ENCODE data around the gene PTPN9. TPM values are rescaled to one million over a fixed set of nuclear protein-coding genes. Genes with fewer than 3 reads are reported as not detected.

Gene PTPN9
- 16.1 TPM for polyA plus RNA-seq (2012; ENCODE audit: missing spikeins)

DNA sequence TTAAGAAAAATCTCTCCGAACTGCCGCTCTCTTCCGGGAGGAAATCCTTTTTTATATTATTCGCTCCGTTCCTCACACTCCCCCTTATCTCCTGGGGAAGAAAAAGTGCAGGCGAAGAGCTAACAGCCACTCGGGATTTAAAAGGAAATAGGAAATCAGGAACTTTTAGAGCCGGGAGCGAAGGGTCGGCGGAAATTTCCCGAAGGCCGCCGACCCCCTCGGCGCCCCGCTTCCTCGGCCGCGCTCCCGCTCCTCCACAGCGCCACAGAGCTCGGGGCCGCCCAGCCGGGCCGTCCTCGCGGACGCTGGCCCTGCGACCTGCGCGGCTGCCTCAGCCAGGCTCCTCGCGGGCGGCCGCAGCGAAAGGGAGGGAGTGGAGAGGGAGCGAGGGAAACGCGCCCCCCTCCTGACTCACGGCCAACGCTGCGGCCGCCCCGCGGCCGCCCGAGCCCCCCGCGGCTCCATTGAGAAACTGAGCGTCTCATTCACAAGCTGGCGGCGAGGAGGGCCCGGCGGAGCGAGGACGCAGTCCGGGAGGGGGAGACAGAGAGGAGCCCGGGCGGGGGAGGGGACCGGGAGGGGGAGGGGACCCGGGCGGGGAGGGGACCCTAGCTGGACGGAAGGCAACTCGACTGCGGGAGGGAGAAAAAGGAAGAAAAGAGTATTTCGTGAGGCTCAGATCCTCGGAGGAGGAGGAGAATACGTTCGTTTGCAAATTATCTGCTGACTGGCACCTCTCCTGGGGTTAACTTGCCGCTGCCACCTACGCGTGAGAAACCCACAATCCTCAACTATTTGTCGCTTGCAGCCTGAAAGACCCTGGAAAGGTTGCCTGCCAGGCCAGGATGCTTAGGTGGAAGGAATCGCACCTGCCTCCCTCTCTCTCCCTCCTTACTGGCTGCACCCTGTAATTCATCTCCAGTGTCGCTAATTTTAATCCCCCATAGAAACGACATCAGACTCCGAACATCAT, at the start of gene PTPN9:
PTPN9 (minus strand) TSS at position 368 of the 973 bp plus-strand sequence. CDS start 539 bp downstream, outside the sequence.
- FAIRE-seq (peak; percentile 81), DNase-seq (ENCODE audit: insufficient read length) (peak; percentile 61)
- TF ChIP-seq TAF1 (IDR thresholded peaks at IDR 0.05; ENCODE audit: borderline replicate concordance, low read depth, low read length) = no peak
- TF ChIP-seq POLR2AphosphoS5 (IDR thresholded peaks at IDR 0.05; ENCODE audit: low read depth, low read length) = no peak
- peak; percentile 65; the same call in 1 of the 2 replicates for TF ChIP-seq POLR2A (IDR thresholded peaks at IDR 0.05; ENCODE audit: low read depth, low read length)

DNA sequence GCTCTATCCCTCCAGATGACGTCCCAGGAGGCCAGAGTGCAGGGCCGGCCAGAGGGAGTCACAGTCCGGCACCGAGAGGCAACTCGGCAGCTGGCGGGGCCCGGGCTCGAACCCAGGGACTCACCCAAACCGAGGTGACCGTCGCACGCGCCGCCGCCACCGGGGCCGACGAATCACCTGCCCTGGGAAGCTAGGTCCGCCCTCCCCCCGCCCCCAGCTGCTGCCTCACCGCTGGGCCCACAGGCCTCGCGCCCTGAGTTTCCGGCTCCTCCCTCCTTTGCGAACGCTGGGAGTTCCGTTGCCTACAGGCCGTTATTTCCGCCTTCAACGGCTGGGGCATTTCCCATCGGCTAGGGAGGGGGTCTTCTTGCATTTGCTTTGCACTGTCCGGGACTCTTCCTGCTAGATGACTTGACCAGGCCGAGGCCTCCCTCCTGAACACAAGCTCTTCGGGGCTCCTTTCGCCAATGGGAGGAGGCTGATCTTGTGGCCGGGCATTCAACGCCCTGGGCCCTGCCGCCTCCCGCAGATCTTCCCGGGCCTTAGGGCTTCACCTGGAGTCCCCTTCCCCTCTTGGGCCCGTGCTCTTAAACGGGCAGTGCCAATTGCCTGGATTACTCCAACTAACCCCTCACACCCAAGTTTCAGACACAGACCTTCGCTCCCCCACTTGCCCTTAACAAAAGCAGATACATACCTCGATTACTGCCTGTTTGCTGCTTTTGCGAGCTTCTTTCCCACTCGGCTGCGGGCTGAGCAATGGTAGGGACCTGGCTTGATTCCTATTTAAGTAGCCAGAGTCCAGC, 46.6 kb upstream of the PTPN9 start, which contains the start of gene SNUPN:
SNUPN (minus strand) TSS at position 184 of the 806 bp plus-strand sequence. CDS start 4,674 bp downstream, outside the sequence.
- peak; percentile 90 for FAIRE-seq

DNA sequence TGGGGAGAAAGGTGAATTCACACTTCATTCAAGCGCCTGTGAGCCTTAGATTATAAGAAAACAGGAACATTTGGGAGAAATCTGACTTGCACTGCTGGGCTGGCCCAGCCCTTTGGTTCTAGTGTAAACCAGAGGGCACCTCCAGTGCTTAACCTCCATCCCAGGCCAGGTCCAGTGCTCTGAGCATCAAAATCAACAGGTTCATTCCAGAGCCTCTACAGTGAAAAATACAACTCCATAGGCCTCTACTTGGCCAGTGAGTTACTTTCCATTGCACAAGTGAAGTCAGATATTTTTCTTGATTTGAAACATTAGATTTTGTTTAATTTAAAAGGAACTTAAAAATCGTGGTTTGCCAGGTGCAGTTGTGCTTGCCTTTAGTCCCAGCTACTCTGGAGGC, 43.4 kb upstream of the PTPN9 start:
- no peak for TF ChIP-seq POLR2AphosphoS5 (IDR thresholded peaks at IDR 0.05; ENCODE audit: low read depth, low read length)
- no peak for TF ChIP-seq TAF1 (IDR thresholded peaks at IDR 0.05; ENCODE audit: borderline replicate concordance, low read depth, low read length)
- no peak for TF ChIP-seq POLR2A (IDR thresholded peaks at IDR 0.05; ENCODE audit: low read depth, low read length)
- no peak for DNase-seq (ENCODE audit: insufficient read length)
- no peak for FAIRE-seq

More for the DNA sequence above, 46.6 kb upstream of the PTPN9 start, which contains the start of gene SNUPN:
- peak; percentile 98 for DNase-seq (ENCODE audit: insufficient read length)
- TF ChIP-seq POLR2AphosphoS5 (IDR thresholded peaks at IDR 0.05; ENCODE audit: low read depth, low read length) = peak; percentile 73
- TF ChIP-seq POLR2A (IDR thresholded peaks at IDR 0.05; ENCODE audit: low read depth, low read length) = peak; percentile 83
- TF ChIP-seq TAF1 (IDR thresholded peaks at IDR 0.05; ENCODE audit: borderline replicate concordance, low read depth, low read length) = peak; percentile 36; the same call in 1 of the 2 replicates

DNA sequence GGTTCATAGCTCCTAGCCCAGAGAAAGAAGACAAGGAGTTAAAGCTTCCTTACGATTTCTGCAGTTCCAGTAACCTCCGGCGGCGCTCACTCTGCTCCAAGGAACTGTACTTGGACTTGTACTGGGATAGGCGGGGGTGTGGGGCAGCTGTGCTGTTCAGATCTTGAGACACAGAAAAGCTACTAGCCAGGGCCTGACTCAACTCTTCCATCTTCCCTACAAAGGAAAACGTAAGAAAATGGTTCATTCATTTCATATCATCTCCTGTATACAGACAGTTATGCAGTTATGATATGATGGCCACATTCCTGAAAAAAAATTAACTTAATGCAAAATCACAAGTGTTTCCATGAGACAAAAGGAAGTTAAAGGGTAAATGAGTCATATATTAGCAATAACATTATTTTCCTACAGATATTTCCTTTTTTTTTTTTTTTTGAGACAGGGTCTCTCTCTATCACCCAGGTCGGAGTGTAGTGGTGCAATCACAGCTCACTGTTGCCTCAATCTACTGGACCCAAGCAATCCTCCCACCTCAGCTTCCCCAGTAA, 41.8 kb upstream of the PTPN9 start:
- no peak for DNase-seq (ENCODE audit: insufficient read length)
- FAIRE-seq = no peak
- TF ChIP-seq TAF1 (IDR thresholded peaks at IDR 0.05; ENCODE audit: borderline replicate concordance, low read depth, low read length) (no peak), POLR2AphosphoS5 (IDR thresholded peaks at IDR 0.05; ENCODE audit: low read depth, low read length) (no peak)

DNA sequence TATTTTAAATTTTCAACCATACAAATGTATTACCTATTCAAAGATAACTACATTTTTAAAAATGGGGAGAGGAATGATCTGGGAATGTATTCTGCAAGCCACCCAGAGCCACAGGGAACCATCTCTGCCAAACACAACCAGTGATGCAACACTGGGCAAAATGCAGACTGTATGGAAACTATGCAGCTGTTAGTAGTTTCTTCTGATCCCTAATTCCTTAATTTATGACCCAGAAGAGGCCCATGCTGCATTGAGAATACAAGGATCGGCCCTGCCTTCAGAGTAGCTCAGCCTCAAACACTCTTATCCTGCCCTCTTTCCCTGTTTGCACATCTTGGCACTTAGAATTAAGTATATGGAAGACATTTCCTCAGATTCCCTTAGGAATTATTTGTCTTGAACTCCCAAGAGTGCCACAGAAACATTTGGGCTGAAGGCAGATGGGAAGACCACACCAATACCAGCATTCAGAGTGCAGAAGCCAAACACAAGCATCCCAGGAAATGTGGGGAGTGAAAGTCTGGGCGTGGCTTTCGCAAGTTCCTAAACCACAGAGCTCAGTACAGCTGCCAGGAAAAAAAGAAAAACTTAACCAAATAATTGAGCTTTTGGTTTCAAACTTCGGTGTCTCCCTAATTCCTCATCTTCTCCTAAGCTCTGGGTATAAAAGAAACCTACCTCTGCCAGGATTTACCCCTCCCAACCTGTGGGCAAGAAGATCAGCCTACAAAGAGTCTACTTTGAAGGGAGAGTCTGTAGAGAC, 41.1 kb upstream of the PTPN9 start:
- DNase-seq (ENCODE audit: insufficient read length) (no peak), FAIRE-seq (no peak)
- TF ChIP-seq TAF1 (IDR thresholded peaks at IDR 0.05; ENCODE audit: borderline replicate concordance, low read depth, low read length) = no peak
- TF ChIP-seq POLR2AphosphoS5 (IDR thresholded peaks at IDR 0.05; ENCODE audit: low read depth, low read length) = no peak
- no peak for TF ChIP-seq POLR2A (IDR thresholded peaks at IDR 0.05; ENCODE audit: low read depth, low read length)

DNA sequence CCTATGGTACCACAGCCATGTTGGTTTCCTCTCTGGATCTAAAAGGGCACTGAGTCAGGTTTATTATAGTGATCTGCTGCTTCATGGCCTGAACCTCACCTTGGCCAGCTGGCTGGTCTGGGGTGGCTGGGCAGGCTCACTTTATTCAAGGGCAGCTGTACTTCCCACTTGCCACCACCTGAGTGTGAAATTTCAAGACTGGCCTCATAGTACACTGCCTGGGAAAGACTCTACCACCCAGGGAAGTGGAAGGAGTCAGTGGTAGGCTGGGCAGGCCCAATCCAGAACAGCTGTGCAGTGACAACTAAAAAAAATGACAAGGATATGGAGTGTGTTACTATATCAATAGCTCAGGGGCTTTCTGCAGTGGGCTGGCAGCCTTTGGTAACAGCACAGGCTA, 37.7 kb upstream of the PTPN9 start:
- no peak for TF ChIP-seq TAF1 (IDR thresholded peaks at IDR 0.05; ENCODE audit: borderline replicate concordance, low read depth, low read length)
- no peak for TF ChIP-seq POLR2A (IDR thresholded peaks at IDR 0.05; ENCODE audit: low read depth, low read length)
- TF ChIP-seq POLR2AphosphoS5 (IDR thresholded peaks at IDR 0.05; ENCODE audit: low read depth, low read length) = no peak
- DNase-seq (ENCODE audit: insufficient read length) (no peak), FAIRE-seq (no peak)

DNA sequence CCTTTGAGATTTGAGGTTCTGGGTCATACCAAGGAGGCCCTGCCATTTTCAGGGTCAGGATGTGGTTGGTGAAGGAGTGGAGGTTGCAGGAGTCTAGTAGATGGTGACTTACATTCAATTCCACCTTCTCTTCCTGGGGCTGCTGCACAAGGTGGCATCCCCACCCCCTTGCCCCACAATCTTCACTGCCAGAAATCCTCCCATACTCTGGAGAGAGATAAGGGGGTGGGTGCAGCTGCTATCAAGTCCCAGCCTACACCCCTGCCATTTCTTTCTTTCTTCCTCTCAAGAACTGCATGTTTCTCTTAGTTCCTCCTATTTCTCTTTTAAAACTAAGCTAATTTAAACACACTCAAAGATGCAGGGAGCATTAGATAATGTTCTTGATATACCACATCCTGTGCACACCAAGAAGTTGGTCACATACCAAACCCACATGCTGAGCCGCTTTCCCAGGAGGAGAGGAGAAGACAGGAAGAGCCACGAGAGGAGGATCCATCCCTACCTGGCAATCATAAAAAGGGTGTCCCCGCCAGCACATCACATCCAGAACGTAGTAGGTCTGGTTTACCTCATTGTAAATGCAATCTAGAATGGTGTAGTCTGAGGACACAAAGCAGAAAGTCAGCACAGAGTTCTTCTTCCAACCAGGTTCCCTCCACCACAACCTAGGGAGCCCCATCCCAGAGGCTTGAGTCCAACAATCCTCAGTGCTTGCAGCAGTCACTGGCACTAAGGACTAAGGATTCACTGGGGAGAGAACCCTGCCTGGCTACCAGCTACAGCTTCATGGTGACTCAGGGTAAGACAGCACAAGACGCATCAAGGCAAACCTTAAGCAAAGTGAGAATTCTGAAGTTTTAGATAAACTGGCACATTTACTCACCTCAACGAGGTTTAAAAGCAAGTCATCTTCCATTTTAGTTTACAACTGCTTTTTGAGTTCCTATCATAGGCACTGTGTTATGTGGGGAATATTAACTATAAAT, 27.9 kb upstream of the PTPN9 start:
- DNase-seq (ENCODE audit: insufficient read length) (no peak), FAIRE-seq (no peak)
- TF ChIP-seq POLR2A (IDR thresholded peaks at IDR 0.05; ENCODE audit: low read depth, low read length) = no peak
- no peak for TF ChIP-seq TAF1 (IDR thresholded peaks at IDR 0.05; ENCODE audit: borderline replicate concordance, low read depth, low read length)
- no peak for TF ChIP-seq POLR2AphosphoS5 (IDR thresholded peaks at IDR 0.05; ENCODE audit: low read depth, low read length)

DNA sequence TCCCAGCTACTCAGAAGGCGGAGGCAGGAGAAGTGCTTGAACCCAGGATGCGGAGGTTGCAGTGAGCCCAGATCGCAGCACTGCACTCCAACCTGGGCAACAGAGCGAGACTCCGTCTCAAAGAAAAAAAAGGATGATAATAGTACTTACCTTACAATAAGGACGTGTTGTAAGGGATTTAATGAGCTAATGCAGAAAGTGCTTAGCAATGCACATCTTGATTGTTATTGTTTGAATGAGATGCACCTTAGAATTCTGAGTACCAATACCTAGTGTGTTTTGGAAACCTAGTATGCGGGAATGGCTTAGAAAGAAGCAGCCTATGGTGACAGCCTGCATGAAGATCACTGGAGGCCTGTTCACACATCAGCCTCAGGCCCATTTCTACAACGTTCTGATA, 26.9 kb upstream of the PTPN9 start:
- FAIRE-seq = no peak
- DNase-seq (ENCODE audit: insufficient read length) = no peak
- TF ChIP-seq TAF1 (IDR thresholded peaks at IDR 0.05; ENCODE audit: borderline replicate concordance, low read depth, low read length) (no peak), POLR2A (IDR thresholded peaks at IDR 0.05; ENCODE audit: low read depth, low read length) (no peak), POLR2AphosphoS5 (IDR thresholded peaks at IDR 0.05; ENCODE audit: low read depth, low read length) (no peak)

DNA sequence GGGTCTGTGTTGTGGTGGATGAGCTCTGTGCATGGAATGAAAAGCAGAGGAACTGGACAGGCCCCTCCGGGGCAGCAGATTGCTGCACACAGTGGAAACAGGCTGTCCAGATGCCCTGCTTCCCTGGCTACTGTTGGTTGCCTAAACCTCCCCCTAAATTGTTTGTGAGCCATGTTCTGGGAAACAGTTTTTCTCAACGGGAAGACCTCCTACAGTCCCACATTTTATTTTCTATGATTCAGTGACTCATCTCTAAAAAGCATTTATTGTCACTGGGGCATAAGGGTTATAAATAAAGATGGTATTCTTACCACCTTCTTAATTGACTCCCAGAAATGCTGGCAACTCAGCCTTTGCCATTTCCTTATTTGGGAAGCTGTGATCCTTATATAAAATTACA, 20.3 kb upstream of the PTPN9 start:
- FAIRE-seq (no peak), DNase-seq (ENCODE audit: insufficient read length) (no peak)
- no peak for TF ChIP-seq TAF1 (IDR thresholded peaks at IDR 0.05; ENCODE audit: borderline replicate concordance, low read depth, low read length)
- TF ChIP-seq POLR2A (IDR thresholded peaks at IDR 0.05; ENCODE audit: low read depth, low read length) = no peak
- TF ChIP-seq POLR2AphosphoS5 (IDR thresholded peaks at IDR 0.05; ENCODE audit: low read depth, low read length) = no peak
